Stomach (tissue), 4 donors: ENCODE measurements around the gene SPECC1.

Experiments
- CTCF ChIP-seq, 7 experiments: fragments of 450-650 bp in 4 of 7; fragments of 200-600 bp in 3 of 7; sonication (generic) in 3 of 7; IDR thresholded peaks; one replicate each; pipeline ENCODE4 v1.5.1; 2016 to 2019; ENCODE audit warnings: antibody characterized with exemption in 7 of 7, control low read depth in 2 of 7, mild to moderate bottlenecking in 1 of 7
- EP300 ChIP-seq: sonication (generic); formaldehyde crosslinking; IDR thresholded peaks from one replicate; pipeline ENCODE4 v1.6.1; 2017; ENCODE audit warnings: antibody characterized with exemption
- POLR2A ChIP-seq, 4 donors: fragments of 450-650 bp; IDR thresholded peaks; one replicate each; pipeline ENCODE4 v1.6.1; 2016; ENCODE audit warnings: antibody characterized with exemption in 4 of 4, control low read depth in 2 of 4, mild to moderate bottlenecking in 1 of 4, moderate library complexity in 1 of 4
- POLR2AphosphoS5 ChIP-seq, 3 donors: sonication (generic); formaldehyde crosslinking; IDR thresholded peaks; one replicate each; pipeline ENCODE4 v1.6.1; 2016; ENCODE audit warnings: antibody characterized with exemption in 3 of 3

- no peak for TF ChIP-seq CTCF (IDR thresholded peaks at IDR 0.05)
- TF ChIP-seq POLR2A (IDR thresholded peaks at IDR 0.05) = no peak
- no peak for TF ChIP-seq EP300
- TF ChIP-seq POLR2AphosphoS5 (IDR thresholded peaks at IDR 0.05) = no peak
Observed at GRCh38 chr17:20216853-20217252, 207.7 kb downstream of the SPECC1 start.
